Psoas muscle (tissue), 8 donors: ENCODE results near the gene SPAG16. TPM values are rescaled to one million over a fixed set of nuclear protein-coding genes. Genes with fewer than 3 reads are reported as not detected.

ENCODE experiments used
- ATAC-seq, 4 donors: fragments of 200-7000 bp; cut with Tn5 transposase; one replicate each; pipeline ENCODE4 v1.9.1; 2020; ENCODE audit warnings: moderate library complexity in 3 of 4, mild to moderate bottlenecking in 2 of 4
- DNase-seq, 2 donors: peaks; one replicate each; pipeline ENCODE4 v3.0.0-alpha.2; 2020
- H3K27ac ChIP-seq: fragments of 200-600 bp; one replicate; pipeline ENCODE4 v1.8.0; 2022
- H3K27me3 ChIP-seq, 3 donors: fragments of 200-600 bp in 1 of 3; one replicate each; pipeline versions ENCODE4 v1.6.1 to v1.8.0; 2013 to 2022; ENCODE audit warnings: low read length in 2 of 3, mild to moderate bottlenecking in 2 of 3, moderate library complexity in 1 of 3; ENCODE audit not compliant: insufficient read depth in 3 of 3
- H3K36me3 ChIP-seq, 2 donors: fragments of 200-600 bp in 1 of 2; one replicate each; pipeline versions ENCODE4 v1.6.1 to v1.8.0; 2013 to 2022; ENCODE audit warnings: low read depth in 1 of 2, mild to moderate bottlenecking in 1 of 2, moderate library complexity in 1 of 2; ENCODE audit not compliant: insufficient read depth in 1 of 2
- H3K4me1 ChIP-seq: fragments of 200-600 bp; one replicate; pipeline ENCODE4 v1.8.0; 2022
- H3K4me3 ChIP-seq: fragments of 200-600 bp; one replicate; pipeline ENCODE4 v1.8.0; 2022; ENCODE audit warnings: mild to moderate bottlenecking
- H3K9me3 ChIP-seq: fragments of 200-600 bp; one replicate; pipeline ENCODE4 v1.8.0; 2022
- WGBS, 3 donors: extraction: QIAGEN DNeasy Blood & Tissue Kit; methylation state at CpG; one replicate each; pipeline versions ENCODE4 v1.1.6 to v1.1.7; 2013; 5-methylcytosine and 5-hydroxymethylcytosine counted together
- intact Hi-C, 2 donors: fragments of 100-400 bp; cut with DNase I; formaldehyde crosslinking; loops; one replicate each; pipeline versions ENCODE4 v1.11.0 to v1.14.2; 2022
- polyA plus RNA-seq, 3 donors: library from polyadenylated mRNA; stranded (reverse); fragments of 200-250 nt; gene quantifications; one replicate each; pipeline ENCODE4 v1.2.3, GENCODE V29; 2013
- total RNA-seq, 4 donors: library from RNA; stranded (reverse); fragmentation: NEBNext Ultra II Directional in 2 of 4; extraction: Animal tissue kit (Norgen Biotek cat#: 25700) in 2 of 4; gene quantifications; one replicate each; pipeline versions ENCODE4 v1.2.1 to v1.2.4, GENCODE V29; 2021 to 2023
- TF ChIP-seq, protein P1 (sequence below): fragments of 200-600 bp; IDR thresholded peaks from one replicate; pipeline ENCODE4 v1.8.0; 2022; ENCODE audit warnings: antibody characterized with exemption
- donor health status: healthy with polysubstance abuse.
- donor health status: DM: no; HTN: no; CAD: no; lungs with moderate emphysema.
- donor health status: Bipolar disorder and iron deficiency.
- donor health status: healthy.
- donor health status: DM: yes; HTN: yes; CAD: no.
- donor health status: DM: no; HTN: no; CAD: no.
- donor health status: DM: no; HTN: no; CAD: no.
- donor health status: DM: yes; HTN: yes; CAD: no.

SPAG16 gene
- total and polyA plus RNA-seq, 7 donors, result 1.6 to 8.7 (median 4.3) TPM

DNA sequence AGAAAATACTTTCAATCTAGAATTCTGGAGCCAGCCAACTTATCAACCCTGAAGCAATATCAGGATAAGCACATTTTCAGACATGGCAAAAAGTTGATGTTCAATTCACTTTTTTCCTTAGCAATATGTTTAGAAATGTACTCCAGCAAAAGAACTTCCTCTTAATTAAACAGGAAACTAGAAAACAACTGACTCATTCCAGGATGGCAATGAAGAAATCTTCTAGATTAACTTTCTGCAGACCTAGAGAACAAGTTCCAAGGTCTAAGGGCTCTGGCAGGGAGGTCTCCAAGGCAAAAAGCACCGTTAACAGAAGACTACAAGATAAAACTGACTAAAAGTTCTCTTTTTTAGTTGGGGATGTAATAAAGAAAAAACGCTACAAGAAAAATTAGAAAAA is 1057.4 kb downstream of the SPAG16 start:
- DNase-seq (no peak), ATAC-seq (no peak)
- Histone ChIP-seq H3K9me3 (no peaks in the 10 kb centered on the region), H3K36me3 (no peaks in the 10 kb centered on the region), H3K4me1 (no peaks in the 10 kb centered on the region), H3K27ac (no peak overlapping the region), H3K27me3 (no peaks in the 10 kb centered on the region), H3K4me3 (no peak overlapping the region)
- TF ChIP-seq, protein P1, sequence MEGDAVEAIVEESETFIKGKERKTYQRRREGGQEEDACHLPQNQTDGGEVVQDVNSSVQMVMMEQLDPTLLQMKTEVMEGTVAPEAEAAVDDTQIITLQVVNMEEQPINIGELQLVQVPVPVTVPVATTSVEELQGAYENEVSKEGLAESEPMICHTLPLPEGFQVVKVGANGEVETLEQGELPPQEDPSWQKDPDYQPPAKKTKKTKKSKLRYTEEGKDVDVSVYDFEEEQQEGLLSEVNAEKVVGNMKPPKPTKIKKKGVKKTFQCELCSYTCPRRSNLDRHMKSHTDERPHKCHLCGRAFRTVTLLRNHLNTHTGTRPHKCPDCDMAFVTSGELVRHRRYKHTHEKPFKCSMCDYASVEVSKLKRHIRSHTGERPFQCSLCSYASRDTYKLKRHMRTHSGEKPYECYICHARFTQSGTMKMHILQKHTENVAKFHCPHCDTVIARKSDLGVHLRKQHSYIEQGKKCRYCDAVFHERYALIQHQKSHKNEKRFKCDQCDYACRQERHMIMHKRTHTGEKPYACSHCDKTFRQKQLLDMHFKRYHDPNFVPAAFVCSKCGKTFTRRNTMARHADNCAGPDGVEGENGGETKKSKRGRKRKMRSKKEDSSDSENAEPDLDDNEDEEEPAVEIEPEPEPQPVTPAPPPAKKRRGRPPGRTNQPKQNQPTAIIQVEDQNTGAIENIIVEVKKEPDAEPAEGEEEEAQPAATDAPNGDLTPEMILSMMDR, result no peak
- intact Hi-C loops, result loop anchor here in 1 of 2 donors (5.0 kb wide), 1 partner anchor 351 kb away; no protein-coding TSS in a partner anchor
- WGBS, 3 donors, result 36 to 81% (median 63%) methylated on average over 2 of the region's 2 CpGs

GRCh38 chr2:214358506-214358905 is 1074.2 kb downstream of the SPAG16 start:
- WGBS, 3 donors, result 47 to 58% (median 55%) methylated on average over 1 of the region's 1 CpG
- no peak overlapping the region for H3K27ac ChIP-seq
- no peaks in the 10 kb centered on the region for H3K36me3 ChIP-seq
- no peaks in the 10 kb centered on the region for H3K9me3 ChIP-seq
- H3K27me3 ChIP-seq, result no peaks in the 10 kb centered on the region
- TF ChIP-seq, protein P1, result no peak
- no peaks in the 10 kb centered on the region for H3K4me1 ChIP-seq
- ATAC-seq (no peak), DNase-seq (no peak)
- H3K4me3 ChIP-seq, result no peak overlapping the region
- intact Hi-C loops, result no loop called here

DNA sequence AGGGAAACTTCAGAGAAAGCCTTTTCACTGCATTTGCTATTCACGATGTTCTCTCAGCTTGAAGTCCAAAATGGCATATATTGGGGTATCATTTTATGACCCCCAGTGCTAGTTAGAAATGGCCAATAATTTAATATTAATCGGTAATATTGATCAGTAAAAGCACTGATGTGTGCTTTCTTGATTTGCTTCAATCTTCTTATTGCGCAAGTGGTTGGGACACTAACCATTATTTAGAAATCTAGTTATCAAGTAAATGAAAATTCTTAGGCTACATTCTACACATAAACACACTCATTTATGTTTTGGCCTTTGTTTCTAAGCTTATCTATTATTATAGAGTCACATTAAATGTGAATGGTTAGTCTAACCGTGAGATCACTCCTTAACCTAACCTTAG is 1076.9 kb downstream of the SPAG16 start:
- TF ChIP-seq, protein P1, result no peak

GRCh38 chr2:214365549-214365948 is 1081.3 kb downstream of the SPAG16 start:
- no peak overlapping the region for H3K27ac ChIP-seq
- no peak for DNase-seq
- H3K36me3 ChIP-seq, result no peaks in the 10 kb centered on the region
- no peaks in the 10 kb centered on the region for H3K27me3 ChIP-seq
- H3K4me3 ChIP-seq, result no peak overlapping the region
- no peak for ATAC-seq
- 90 to 92% (median 90%) methylated on average over 1 of the region's 1 CpG for WGBS, 3 donors
- H3K4me1 ChIP-seq, result no peaks in the 10 kb centered on the region
- H3K9me3 ChIP-seq, result no peaks in the 10 kb centered on the region
- TF ChIP-seq, protein P1, result no peak
- intact Hi-C loops, result no loop called here

More for the DNA sequence above, 1076.9 kb downstream of the SPAG16 start:
- ATAC-seq, result no peak
- Histone ChIP-seq H3K4me3 (no peak overlapping the region), H3K36me3 (no peaks in the 10 kb centered on the region), H3K27me3 (no peaks in the 10 kb centered on the region), H3K27ac (no peak overlapping the region), H3K9me3 (no peaks in the 10 kb centered on the region), H3K4me1 (no peaks in the 10 kb centered on the region)
- DNase-seq, result no peak
- intact Hi-C loops, result no loop called here
- WGBS, 3 donors, result 87 to 91% (median 90%) methylated on average over 4 of the region's 4 CpGs

DNA sequence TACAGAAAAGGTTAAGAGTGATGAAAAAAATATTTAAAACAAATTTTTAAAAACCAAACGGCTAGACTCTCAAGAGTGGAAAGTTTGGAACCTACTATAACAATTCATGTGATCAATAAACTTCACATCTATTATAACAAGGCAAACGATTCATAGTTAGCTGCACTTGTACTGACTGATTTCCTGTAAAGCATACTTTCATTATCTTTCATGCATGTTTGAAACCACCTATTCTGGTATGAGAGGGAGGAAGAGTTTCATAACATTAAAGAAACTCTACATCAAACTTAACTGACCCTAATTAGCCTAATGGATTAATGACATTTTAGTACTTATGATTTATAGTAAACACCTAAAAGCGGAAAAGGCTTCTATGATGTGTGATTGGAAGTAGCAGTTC is 1082.9 kb downstream of the SPAG16 start:
- no peaks in the 10 kb centered on the region for H3K4me1 ChIP-seq
- DNase-seq, result no peak
- no peak overlapping the region for H3K4me3 ChIP-seq
- intact Hi-C loops, result no loop called here
- H3K27ac ChIP-seq, result no peak overlapping the region
- TF ChIP-seq, protein P1, result no peak
- WGBS, 3 donors, result 67 to 70% (median 68%) methylated on average over 3 of the region's 3 CpGs
- no peaks in the 10 kb centered on the region for H3K27me3 ChIP-seq
- H3K36me3 ChIP-seq, result no peaks in the 10 kb centered on the region
- no peak for ATAC-seq
- H3K9me3 ChIP-seq, result no peaks in the 10 kb centered on the region
